GM12892 (cell line): ENCODE measurements around the gene RAB7B. TPM values are rescaled to one million over a fixed set of nuclear protein-coding genes. Genes with fewer than 3 reads are reported as not detected.
"Not testable (repeated sequence)": the region's sequence is repeated elsewhere in the genome, so short reads cannot be mapped to it uniquely, and the experiment has no call there.

Experiments
- DNase-seq: peaks from one replicate; pipeline ENCODE4 v3.0.0; 2011; ENCODE audit not compliant: insufficient read length
- FAIRE-seq: peaks from 2 replicates; lab custom pipeline; 2011; peaks lifted over from hg19 to GRCh38; lab: Jason Lieb, UNC
- POLR2A ChIP-seq: IDR thresholded peaks from 2 replicates; pipeline ENCODE4 v1.6.1; 2011; ENCODE audit warnings: low read depth, low read length, control low read depth
- POLR2AphosphoS5 ChIP-seq: IDR thresholded peaks from 2 replicates; pipeline ENCODE4 v1.6.1; 2011; ENCODE audit warnings: low read depth, low read length, control low read depth
- TAF1 ChIP-seq: IDR thresholded peaks from 2 replicates; pipeline ENCODE4 v1.6.1; 2011; ENCODE audit warnings: low read depth, mild to moderate bottlenecking, control low read depth, low read length, borderline replicate concordance
- polyA plus RNA-seq: library from polyadenylated mRNA; unstranded; fragments of >200 nt; gene quantifications from one replicate; pipeline ENCODE4 v1.2.1, GENCODE V29; 2012; ENCODE audit warnings: missing spikeins, inconsistent platforms; ENCODE audit not compliant: missing spikeins

The RAB7B gene, protein sequence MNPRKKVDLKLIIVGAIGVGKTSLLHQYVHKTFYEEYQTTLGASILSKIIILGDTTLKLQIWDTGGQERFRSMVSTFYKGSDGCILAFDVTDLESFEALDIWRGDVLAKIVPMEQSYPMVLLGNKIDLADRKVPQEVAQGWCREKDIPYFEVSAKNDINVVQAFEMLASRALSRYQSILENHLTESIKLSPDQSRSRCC
- polyA plus RNA-seq, result not detected

DNA sequence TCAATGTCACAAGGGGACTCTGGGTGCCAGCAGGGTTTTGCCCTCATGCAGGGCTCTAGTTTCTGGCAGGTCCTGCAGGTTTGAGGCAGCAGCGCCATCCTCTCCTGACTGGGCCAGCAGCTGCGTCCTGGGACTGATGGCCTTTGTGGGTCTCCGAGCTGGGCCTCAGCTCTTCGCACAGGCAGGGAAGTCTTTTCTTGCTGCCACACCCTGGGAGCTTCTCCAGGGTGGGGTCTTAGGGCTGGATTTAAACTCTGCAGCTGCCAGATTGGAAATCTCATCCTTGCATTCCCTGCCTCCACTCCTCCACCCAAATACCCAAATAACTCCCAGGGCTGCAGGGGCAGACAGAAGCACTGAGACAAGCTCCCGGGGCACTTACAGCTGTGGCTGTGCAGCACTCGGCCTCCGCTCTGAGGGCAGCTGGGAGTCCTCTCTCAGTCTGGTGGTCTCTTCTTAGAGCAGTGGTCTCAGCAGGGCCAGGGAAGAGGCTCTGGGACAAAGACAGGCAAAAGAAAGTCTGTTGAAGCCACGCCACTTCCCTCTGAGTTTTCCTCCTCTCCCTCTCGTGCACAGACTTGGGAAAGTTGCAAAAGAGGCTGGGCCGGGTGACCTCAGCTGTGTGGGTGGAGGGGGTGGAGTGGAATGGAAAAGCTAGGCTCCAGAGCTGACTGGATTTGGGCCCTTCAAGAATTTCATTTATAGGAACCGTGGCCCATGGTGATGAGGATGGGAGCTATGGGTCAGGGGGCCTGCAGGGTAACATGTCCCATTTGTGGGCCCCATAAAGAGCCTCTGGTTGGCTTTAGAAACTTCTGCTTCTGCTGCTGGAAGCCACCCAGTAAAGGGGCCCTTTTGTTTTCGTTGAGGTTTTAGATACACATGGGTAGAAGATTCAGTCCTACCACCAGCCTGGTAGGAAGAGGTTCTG lies at the start of gene RAB7B:
TSS of gene RAB7B (minus strand) at position 525 of the 931 bp plus-strand sequence. CDS start 9,260 bp downstream, outside the sequence.
- FAIRE-seq, result no peak
- no peak for DNase-seq
- no peak for TF ChIP-seq TAF1
- TF ChIP-seq POLR2A, result no peak
- no peak for TF ChIP-seq POLR2AphosphoS5

DNA sequence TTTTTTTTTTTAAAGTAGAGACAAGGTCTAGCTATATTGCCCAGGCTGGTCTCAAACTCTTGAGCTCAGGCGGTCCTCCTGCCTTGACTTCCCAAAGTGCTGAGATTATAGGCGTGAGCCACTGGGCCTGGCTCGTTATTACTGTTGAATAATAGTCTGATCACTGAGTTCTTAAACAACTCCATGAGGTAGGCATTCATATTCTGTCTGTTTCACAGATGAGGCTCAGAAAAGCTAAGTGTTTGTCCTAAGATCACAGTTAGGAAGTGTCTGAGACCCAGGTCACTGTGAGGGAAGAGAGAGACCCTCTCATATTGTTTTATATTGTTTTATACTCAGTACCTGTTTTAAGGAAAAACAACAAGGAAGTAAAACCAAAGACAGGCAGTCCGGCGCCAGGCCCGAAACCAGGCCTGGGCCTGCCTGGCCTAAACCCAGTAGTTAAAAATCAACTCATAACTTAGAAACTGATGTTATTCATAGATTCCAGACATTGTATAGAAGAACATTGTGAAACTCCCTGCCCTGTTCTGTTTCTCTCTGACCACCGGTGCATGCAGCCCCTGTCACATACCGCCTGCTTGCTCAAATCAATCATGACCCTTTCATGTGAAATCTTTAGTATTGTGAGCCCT lies 49.2 kb upstream of the RAB7B start:
- not testable (repeated sequence) for FAIRE-seq, DNase-seq

DNA sequence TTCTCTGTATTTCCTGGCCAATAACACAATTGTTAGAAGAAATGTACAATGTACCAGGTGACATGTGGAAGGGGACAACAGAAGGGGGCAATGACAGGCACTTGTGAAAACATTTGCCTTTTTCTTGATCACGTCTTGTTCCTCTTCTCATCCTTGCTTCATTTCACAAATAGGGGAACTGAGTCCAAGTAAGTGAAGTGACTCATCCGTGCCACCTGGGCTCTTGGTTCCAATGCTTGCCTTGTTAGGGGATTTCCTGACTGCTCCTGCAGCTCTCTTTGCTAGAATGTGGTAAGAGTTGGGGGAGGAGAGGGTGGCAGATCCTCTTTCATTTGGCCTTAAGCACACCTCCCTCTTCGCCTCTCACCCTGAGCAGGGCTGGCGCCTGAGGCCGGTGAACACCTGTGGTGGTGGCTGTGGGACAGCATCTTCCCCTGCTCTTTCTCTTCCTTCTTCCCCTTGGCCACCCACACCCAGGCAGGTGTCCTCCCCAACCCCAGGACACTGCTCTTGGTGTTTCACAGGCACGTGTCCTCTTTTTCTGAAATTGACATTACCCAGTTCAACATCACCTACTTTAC lies 47.5 kb upstream of the RAB7B start:
- DNase-seq, result peak; percentile 25

DNA sequence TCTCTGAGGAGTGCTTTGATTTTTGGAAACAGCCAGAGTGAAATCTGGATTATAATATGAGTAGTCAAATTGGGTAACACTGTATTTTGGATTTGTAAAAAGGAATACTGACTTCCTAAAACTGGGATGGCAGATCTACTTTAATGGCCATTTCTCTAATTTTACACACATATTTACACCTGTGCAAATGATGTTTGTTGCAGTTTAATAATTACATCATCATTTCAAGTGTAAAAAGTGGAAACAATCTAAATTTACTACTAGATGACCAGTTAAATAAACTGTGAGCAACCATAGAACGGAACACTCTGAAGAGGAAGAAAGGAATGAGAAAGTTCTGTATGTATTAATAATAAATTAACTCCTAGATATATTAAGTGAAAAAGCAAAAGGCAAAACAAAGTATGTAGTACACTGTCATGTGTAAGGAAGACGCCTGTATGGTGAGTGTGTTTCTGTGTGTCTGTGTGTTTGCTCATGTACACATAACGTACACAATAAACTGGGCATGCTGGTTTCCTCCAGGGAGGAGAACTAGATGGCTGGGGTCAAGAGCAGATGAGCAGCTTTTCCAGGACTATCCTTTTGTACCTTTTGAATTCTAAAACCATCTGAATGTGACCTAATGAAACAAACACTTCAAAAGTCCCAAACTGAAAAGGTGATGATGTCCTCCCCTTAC lies 46.9 kb upstream of the RAB7B start:
- FAIRE-seq (no peak), DNase-seq (no peak)
- TF ChIP-seq POLR2AphosphoS5, result no peak

More for the DNA sequence above, 47.5 kb upstream of the RAB7B start:
- FAIRE-seq, result peak; percentile 93
- TF ChIP-seq TAF1 (no peak), POLR2AphosphoS5 (peak; percentile 63; the same call in 1 of the 2 replicates), POLR2A (no peak)

DNA sequence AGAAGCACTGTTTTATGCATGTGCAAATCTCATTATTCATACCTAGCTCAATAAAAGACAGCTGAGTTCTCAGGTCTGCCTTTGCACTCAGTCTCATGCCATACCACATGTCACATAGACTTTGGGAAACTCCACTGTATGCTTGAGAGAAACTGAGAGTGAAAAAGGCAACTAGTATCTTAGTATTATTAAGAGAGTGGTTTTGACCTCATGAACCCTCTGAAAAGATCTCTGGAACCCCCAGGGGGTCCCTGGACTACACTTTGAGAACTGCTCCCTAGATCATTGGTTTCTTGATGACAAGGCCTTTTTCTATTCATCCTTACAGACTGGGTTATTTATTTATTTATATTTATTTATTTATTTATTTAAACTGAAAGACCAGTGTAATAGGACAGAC lies 46.1 kb upstream of the RAB7B start:
- no peak for DNase-seq
- no peak for TF ChIP-seq POLR2AphosphoS5
- peak; percentile 88 for FAIRE-seq

DNA sequence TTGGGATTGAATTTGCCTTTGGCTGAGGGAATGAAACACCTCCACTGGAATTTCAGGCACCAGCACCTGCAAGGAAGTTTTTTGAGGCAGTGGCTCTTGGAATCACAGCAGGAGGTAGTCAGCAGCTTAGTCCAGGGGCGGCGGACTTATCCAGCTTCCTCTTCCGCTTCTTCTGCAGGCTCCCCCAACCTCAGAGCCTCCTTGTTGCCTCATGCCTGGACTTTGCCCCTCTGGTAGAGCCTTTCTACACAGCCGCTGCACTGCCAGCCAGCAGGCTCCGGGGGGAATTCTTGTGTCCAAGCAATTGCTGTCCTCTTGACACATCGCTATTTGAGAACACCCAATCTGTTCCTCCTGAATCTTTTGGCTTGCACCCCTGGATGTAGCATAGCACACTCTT lies 45.4 kb upstream of the RAB7B start:
- DNase-seq, result no peak
- no peak for TF ChIP-seq TAF1
- no peak for TF ChIP-seq POLR2AphosphoS5
- TF ChIP-seq POLR2A, result no peak
- no peak for FAIRE-seq

DNA sequence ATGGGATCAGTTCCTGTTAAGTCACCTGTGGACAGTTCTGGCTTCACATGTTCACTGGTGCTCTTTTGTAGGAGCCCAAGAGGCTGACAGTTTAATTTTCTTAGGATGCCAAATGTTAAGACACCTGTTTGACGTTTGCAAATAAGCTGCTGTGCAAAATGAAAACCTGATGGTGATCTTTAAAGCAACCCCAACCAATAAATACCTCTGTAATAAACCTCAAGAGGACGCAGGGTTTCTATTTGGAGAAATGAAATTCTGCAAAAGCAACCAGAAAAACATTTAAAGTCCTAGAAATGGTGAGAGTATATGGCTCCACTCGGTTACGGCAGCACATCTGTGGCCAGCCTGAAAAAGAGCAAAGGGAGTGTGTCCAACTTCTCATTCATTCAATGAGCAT lies 44.1 kb upstream of the RAB7B start:
- FAIRE-seq (peak; percentile 80), DNase-seq (no peak)
- TF ChIP-seq TAF1, result no peak
- no peak for TF ChIP-seq POLR2AphosphoS5
- TF ChIP-seq POLR2A, result no peak

DNA sequence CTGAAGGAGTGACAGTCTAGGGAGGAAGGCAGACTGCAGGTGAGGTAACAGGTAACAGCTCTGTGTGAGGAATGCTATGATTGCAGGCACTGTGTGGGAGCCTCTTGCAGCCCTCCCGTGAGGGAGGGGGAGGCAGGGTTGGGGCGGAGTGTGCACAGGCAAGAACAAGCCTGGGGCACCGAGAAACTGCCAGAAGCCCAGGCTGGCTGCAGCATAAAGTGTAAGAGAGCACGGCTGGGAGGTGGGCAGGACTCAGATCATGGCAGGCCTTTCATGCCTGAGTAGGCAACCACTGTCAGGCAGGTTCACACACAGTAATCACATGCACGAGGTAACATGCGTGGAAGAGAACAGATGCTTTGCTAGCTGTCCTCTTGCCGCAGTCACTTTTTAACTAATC lies 38.4 kb upstream of the RAB7B start:
- TF ChIP-seq POLR2A (no peak), POLR2AphosphoS5 (no peak), TAF1 (no peak)
- FAIRE-seq, result peak; percentile 80
- no peak for DNase-seq

DNA sequence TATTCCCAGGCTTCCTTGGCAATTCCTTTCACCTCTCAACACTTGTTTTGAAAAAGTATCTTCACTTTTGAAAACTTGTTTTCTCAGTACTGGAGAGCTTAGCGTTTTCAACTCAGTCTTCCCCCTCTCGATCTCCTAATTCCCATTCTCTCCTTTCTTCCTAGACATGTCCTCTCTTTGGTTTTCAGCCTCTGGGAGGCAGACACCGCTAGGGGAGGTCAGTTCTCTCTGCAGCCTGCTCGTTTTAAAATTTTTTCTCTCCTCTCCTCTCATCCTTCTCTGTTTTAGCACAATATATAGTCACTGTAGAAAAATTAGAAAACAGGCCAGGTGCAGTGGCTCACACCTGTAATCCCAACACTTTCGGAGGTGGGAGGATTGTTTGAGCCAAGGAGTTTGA lies 37.1 kb upstream of the RAB7B start:
- FAIRE-seq (no peak), DNase-seq (no peak)
- TF ChIP-seq TAF1 (no peak), POLR2AphosphoS5 (no peak), POLR2A (no peak)

DNA sequence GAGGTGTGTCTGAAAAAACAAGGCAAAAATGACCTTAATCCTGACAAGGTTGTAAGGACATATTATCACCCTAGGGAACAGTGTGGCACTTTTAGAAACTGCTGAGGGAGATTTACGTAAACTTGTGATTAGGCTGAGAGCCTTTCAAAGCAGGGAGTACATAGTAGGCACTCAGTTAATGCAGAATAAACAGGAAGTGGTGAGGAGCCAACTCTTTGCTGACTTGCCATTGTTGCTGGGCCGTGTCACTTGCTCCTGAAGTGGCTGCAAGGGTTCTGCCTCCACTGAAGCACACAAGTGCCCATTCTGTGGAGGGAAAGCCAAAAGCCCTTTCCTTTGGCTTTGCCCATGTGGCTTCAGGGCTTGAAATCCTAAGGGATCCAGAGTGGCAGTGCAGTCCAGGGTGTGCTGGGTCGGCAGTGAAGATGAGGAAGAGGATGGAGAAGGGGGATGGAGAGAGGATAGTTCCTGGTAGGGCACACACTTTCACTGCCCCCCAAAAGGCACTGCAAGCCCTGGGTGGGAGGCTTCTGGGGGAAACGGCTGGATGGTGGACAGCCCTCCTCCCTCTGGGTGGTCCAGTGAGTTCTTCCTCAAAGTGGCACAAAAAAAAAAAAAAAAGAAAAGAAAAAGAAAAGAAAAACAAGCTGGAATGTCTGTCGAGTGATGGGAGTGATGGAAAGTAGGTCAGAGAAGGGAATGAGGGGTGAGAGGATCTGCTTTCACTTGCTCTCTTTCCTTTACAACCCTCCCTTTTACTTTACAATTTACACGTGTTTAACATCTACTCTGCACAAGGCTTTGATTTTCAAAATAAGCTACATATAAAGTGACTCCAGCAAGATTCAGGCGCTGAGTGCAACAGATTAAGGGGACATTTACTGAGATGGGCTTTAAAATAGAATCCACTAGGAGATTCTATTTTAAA lies 36.1 kb upstream of the RAB7B start:
- no peak for TF ChIP-seq POLR2AphosphoS5
- no peak for TF ChIP-seq TAF1
- TF ChIP-seq POLR2A, result no peak
- FAIRE-seq, result no peak
- no peak for DNase-seq

DNA sequence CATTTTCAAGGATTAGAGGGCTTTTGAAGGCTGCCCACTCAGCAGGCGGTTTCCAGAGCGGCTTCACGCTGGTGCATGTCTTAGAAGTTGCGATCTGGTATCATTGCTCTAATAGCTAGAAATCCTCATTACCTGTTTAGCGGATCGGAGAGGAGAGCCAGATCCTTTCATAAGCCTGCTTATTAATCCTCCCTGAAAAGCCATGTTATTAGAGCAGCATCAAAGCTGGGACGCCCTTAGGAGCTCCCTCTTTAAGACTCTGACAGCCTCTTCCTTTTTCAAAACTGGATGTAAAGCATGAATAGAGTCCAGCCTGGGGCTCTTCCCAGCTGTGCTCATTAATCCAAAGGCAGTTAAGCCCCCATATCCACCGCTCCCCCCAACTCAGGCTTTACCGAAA lies 34.4 kb upstream of the RAB7B start:
- no peak for FAIRE-seq
- no peak for DNase-seq
- TF ChIP-seq TAF1 (no peak), POLR2AphosphoS5 (no peak), POLR2A (no peak)
